AG10803 (cell line): ENCODE measurements around the gene ANKS1B.

Experiments used
- DNase-seq: peaks from one replicate; pipeline ENCODE4 v3.0.0; 2010; ENCODE audit warnings: low read depth
- H3K4me3 ChIP-seq: 2 replicates; pipeline ENCODE4 v1.5.1; 2011; ENCODE audit warnings: mild to moderate bottlenecking, low read length, control low read depth
- TF ChIP-seq, protein P1 (sequence below): conservative IDR thresholded peaks from 2 replicates; pipeline ENCODE4 v1.5.1; 2011; ENCODE audit warnings: mild to moderate bottlenecking, low read length, control low read depth, inconsistent platforms

The ANKS1B gene

GRCh38 chr12:98894412-98895085 is 1090.2 kb downstream of the ANKS1B start:
- no peak for DNase-seq
- H3K4me3 ChIP-seq = no peak overlapping the region

DNA sequence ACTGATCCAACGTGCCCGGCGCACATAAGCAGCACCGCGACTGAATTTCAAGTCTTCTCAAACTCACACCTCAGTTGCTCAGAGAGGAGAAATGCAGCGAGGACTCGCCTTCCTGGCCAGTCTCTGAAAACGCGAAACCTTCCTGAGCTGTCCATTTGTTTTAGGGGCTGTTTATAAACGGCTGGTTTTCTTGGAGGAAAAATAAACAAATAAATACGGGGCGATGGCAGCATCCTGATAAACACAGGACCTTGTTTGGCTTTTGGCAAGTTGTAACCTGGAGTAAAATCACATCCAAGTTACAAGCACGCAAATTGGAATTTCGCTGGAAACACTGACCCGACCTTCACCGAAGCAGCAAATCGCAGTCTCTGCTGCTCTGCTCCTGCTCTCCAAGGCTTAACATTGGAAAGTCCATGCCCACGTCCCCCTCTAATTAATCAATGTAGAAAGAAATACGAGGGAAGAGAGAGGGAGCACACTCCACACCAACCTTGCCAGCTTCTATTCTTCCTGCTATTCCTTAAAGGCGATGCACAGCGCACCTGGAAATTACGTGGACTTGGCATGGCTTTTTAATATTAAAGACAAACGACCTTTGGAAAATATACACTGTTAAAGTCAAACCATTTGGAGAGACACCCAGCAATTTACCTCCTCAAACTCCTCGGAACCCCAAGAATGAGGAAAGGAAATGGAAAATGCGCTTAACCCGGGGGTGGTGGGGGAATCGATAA is 1090.9 kb downstream of the ANKS1B start:
- no peak for DNase-seq
- no peak overlapping the region for H3K4me3 ChIP-seq
- TF ChIP-seq, protein P1, sequence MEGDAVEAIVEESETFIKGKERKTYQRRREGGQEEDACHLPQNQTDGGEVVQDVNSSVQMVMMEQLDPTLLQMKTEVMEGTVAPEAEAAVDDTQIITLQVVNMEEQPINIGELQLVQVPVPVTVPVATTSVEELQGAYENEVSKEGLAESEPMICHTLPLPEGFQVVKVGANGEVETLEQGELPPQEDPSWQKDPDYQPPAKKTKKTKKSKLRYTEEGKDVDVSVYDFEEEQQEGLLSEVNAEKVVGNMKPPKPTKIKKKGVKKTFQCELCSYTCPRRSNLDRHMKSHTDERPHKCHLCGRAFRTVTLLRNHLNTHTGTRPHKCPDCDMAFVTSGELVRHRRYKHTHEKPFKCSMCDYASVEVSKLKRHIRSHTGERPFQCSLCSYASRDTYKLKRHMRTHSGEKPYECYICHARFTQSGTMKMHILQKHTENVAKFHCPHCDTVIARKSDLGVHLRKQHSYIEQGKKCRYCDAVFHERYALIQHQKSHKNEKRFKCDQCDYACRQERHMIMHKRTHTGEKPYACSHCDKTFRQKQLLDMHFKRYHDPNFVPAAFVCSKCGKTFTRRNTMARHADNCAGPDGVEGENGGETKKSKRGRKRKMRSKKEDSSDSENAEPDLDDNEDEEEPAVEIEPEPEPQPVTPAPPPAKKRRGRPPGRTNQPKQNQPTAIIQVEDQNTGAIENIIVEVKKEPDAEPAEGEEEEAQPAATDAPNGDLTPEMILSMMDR = no peak

More at GRCh38 chr12:98894412-98895085, 1090.2 kb downstream of the ANKS1B start:
- TF ChIP-seq, protein P1 = no peak

DNA sequence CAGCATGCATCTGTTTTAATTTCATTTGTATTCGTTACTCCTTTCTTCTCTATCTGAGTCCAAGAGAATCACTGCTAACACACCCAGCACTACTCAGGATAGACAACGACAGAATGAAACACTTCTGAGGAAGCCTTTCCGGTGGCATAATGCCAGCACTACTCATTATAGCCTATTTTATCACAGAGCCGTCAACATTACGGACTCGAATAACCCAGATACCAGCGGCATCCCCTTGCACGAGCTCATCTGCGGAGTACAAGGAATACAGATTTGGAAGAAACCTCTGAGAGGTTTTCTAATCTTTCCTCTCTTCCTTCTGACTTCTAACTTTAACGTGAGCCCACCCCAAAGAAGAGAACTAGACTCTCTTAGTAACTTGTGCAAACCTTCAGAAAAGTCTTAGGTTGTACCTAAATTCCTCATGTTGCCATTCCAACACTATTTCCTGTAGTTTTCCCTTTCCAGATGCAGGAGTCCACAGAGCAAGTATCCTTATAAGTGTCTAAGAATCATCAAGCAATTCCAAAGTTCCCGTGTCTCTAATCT is 1091.5 kb downstream of the ANKS1B start:
- no peak for DNase-seq
- no peak overlapping the region for H3K4me3 ChIP-seq
- TF ChIP-seq, protein P1 = no peak

- no peak overlapping the region for H3K4me3 ChIP-seq
- DNase-seq = no peak
- TF ChIP-seq, protein P1 = no peak
These were observed 1099.0 kb downstream of the ANKS1B start for GRCh38 chr12:98885778-98886177.

DNA sequence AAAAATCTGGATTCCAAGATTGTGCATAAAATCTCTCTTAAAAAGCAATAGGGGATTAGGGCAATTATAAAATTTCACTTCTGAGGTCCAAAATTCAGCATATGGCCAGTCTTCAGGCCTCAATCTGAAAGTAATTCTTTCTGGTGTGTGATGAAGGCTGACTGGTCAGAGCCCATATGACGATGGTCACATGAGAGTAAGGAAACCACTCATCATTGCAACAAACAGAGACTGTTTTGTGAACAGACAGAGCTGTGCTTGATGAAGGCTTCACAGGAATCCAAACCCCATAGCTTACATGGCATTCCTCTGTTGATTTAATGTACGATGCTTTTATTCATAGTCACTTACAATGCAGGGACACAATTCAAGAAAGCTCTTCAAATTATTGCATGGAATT is 1101.5 kb downstream of the ANKS1B start:
- DNase-seq = no peak
- TF ChIP-seq, protein P1 = no peak
- no peak overlapping the region for H3K4me3 ChIP-seq

- H3K4me3 ChIP-seq = no peak overlapping the region
- no peak for DNase-seq
- TF ChIP-seq, protein P1 = no peak
These were observed 1102.2 kb downstream of the ANKS1B start for GRCh38 chr12:98882526-98882925.
